HEK293T (cell line): ENCODE measurements around the gene KCNQ5.

ENCODE experiments used
- BHLHE40 ChIP-seq: fragments of 450-650 bp; IDR thresholded peaks from 2 replicates; pipeline ENCODE4 v1.6.1; 2016; ENCODE audit warnings: mild to moderate bottlenecking, moderate library complexity, borderline replicate concordance
- CTBP1 ChIP-seq: fragments of 450-650 bp; IDR thresholded peaks from 2 replicates; pipeline ENCODE4 v1.6.1; 2016; ENCODE audit warnings: borderline replicate concordance
- FOXA1 ChIP-seq: fragments of 450-650 bp; IDR thresholded peaks from 2 replicates; pipeline ENCODE4 v1.6.1; 2016; ENCODE audit warnings: mild to moderate bottlenecking
- L3MBTL2 ChIP-seq: fragments of 450-650 bp; conservative IDR thresholded peaks from 2 replicates; pipeline ENCODE4 v1.6.1; 2016; ENCODE audit warnings: mild to moderate bottlenecking
- LEF1 ChIP-seq: fragments of 450-650 bp; IDR thresholded peaks from 2 replicates; pipeline ENCODE4 v1.6.1; 2017; ENCODE audit warnings: mild to moderate bottlenecking, borderline replicate concordance
- TARDBP ChIP-seq: fragments of 450-650 bp; IDR thresholded peaks from 2 replicates; pipeline ENCODE4 v1.6.1; 2016
- TF ChIP-seq, protein P1 (sequence below): fragments of 450-650 bp; IDR thresholded peaks from 2 replicates; pipeline ENCODE4 v1.6.1; 2016

DNA sequence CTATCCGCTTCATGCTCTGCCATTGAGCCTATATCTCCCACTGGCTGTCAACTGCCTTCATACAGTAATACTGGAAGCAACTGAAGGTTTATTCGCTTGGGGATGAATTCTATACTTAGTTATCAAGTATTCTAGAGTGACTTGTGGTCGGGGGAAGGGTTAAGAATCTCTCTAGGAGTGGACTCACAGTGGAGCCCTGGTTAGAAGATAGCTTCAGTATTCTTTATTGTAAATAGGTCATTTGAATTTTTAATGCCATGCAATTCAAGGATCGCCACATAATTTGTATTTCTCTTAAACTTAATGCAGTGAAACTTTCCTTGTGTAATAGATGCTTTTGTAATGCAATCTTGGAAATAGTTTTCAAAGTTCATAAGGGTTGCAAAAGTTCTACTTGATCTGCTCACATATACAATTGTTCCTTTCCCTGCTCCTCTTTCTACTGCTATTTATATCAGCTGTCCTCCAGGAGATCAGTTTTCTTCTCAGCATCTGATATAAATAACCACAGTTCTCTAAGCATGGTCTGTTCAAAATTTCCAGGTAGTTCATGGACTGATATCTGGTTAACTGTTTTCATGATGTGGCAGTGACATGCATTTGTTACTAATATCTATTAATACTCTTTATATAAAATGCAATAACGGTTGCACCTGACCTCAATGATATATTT lies 120.3 kb downstream of the KCNQ5 start:
- TF ChIP-seq LEF1: no peak
- TF ChIP-seq CTBP1: no peak
- TF ChIP-seq L3MBTL2: no peak
- no peak for TF ChIP-seq FOXA1
- TF ChIP-seq, protein P1, sequence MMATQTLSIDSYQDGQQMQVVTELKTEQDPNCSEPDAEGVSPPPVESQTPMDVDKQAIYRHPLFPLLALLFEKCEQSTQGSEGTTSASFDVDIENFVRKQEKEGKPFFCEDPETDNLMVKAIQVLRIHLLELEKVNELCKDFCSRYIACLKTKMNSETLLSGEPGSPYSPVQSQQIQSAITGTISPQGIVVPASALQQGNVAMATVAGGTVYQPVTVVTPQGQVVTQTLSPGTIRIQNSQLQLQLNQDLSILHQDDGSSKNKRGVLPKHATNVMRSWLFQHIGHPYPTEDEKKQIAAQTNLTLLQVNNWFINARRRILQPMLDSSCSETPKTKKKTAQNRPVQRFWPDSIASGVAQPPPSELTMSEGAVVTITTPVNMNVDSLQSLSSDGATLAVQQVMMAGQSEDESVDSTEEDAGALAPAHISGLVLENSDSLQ: no peak
- no peak for TF ChIP-seq TARDBP
- no peak for TF ChIP-seq BHLHE40
